ENCODE data around the gene DAAM2.

GRCh38 chr6:39922821-39923220, 130.6 kb downstream of the DAAM2 start:
- TF ChIP-seq CTCF (conservative IDR thresholded peaks at IDR 0.05; ENCODE audit: low read length) (no peak), EZH2phosphoT487 (IDR thresholded peaks at IDR 0.05; ENCODE audit: borderline replicate concordance, low read depth, low read length) (no peak)

All from OCI-LY7 (cell line).